Non-pigmented ciliary epithelial cell (primary cell): ENCODE results near the gene ADGRV1.
"Not testable (repeated sequence)": the region's sequence is repeated elsewhere in the genome, so short reads cannot be mapped to it uniquely, and the experiment has no call there.

Experiments used
- DNase-seq: peaks from one replicate; pipeline ENCODE4 v3.0.0-alpha.2; 2010; ENCODE audit warnings: low read depth

The ADGRV1 gene

GRCh38 chr5:90741022-90741564 is 182.5 kb downstream of the ADGRV1 start:
- no peak for DNase-seq

GRCh38 chr5:90746119-90746518 is 187.5 kb downstream of the ADGRV1 start:
- DNase-seq, result no peak

GRCh38 chr5:90747175-90747574 is 188.6 kb downstream of the ADGRV1 start:
- no peak for DNase-seq

- DNase-seq, result no peak
Measured at GRCh38 chr5:90747693-90748092, 189.1 kb downstream of the ADGRV1 start.

GRCh38 chr5:90759119-90759518 is 200.5 kb downstream of the ADGRV1 start:
- DNase-seq, result no peak

GRCh38 chr5:90767710-90768109 is 209.1 kb downstream of the ADGRV1 start:
- DNase-seq, result no peak

- DNase-seq, result not testable (repeated sequence)
Measured at GRCh38 chr5:90770006-90770541, 211.5 kb downstream of the ADGRV1 start.

GRCh38 chr5:90777959-90778358 is 219.4 kb downstream of the ADGRV1 start:
- no peak for DNase-seq

- peak; percentile 23 for DNase-seq
Measured at GRCh38 chr5:90783460-90784333, 225.1 kb downstream of the ADGRV1 start.

- no peak for DNase-seq
Measured at GRCh38 chr5:90786756-90787155, 228.2 kb downstream of the ADGRV1 start.

GRCh38 chr5:90792725-90793124 is 234.1 kb downstream of the ADGRV1 start:
- no peak for DNase-seq

GRCh38 chr5:90793183-90793582 is 234.6 kb downstream of the ADGRV1 start:
- DNase-seq, result no peak

- DNase-seq, result not testable (repeated sequence)
Measured at GRCh38 chr5:90796919-90797318, 238.3 kb downstream of the ADGRV1 start.

GRCh38 chr5:90800082-90800481 is 241.5 kb downstream of the ADGRV1 start:
- not testable (repeated sequence) for DNase-seq

- not testable (repeated sequence) for DNase-seq
Measured at GRCh38 chr5:90800515-90800914, 241.9 kb downstream of the ADGRV1 start.

GRCh38 chr5:90802474-90803317 is 244.1 kb downstream of the ADGRV1 start:
- no peak for DNase-seq

- DNase-seq, result no peak
Measured at GRCh38 chr5:90803381-90803780, 244.8 kb downstream of the ADGRV1 start.

- no peak for DNase-seq
Measured at GRCh38 chr5:90803876-90804275, 245.3 kb downstream of the ADGRV1 start.

GRCh38 chr5:90807496-90807895 is 248.9 kb downstream of the ADGRV1 start:
- no peak for DNase-seq

- DNase-seq, result no peak
Measured at GRCh38 chr5:90809311-90810056, 250.9 kb downstream of the ADGRV1 start.

GRCh38 chr5:90810211-90810610 is 251.6 kb downstream of the ADGRV1 start:
- no peak for DNase-seq

GRCh38 chr5:90813392-90813791 is 254.8 kb downstream of the ADGRV1 start:
- DNase-seq, result no peak
